ENCODE measurements around the gene SNRPB.
"Not testable (repeated sequence)": the region's sequence is repeated elsewhere in the genome, so short reads cannot be mapped to it uniquely, and the experiment has no call there.

DNA sequence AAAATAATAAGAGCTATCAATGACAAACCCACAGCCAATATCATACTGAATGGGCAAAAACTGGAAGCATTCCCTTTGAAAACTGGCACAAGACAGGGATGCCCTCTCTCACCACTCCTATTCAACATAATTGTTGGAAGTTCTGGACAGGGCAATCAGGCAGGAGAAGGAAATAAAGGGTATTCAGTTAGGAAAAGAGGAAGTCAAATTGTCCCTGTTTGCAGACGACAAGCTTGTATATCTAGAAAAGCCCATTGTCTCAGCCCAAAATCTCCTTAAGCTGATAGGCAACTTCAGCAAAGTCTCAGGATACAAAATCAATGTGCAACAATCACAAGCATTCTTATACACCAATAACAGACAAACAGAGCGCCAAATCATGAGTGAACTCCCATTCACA is 34.2 kb upstream of the SNRPB start:
- TF ChIP-seq, protein P1, sequence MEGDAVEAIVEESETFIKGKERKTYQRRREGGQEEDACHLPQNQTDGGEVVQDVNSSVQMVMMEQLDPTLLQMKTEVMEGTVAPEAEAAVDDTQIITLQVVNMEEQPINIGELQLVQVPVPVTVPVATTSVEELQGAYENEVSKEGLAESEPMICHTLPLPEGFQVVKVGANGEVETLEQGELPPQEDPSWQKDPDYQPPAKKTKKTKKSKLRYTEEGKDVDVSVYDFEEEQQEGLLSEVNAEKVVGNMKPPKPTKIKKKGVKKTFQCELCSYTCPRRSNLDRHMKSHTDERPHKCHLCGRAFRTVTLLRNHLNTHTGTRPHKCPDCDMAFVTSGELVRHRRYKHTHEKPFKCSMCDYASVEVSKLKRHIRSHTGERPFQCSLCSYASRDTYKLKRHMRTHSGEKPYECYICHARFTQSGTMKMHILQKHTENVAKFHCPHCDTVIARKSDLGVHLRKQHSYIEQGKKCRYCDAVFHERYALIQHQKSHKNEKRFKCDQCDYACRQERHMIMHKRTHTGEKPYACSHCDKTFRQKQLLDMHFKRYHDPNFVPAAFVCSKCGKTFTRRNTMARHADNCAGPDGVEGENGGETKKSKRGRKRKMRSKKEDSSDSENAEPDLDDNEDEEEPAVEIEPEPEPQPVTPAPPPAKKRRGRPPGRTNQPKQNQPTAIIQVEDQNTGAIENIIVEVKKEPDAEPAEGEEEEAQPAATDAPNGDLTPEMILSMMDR (IDR thresholded peaks at IDR 0.05; ENCODE audit: low read length), result not testable (repeated sequence)
- TF ChIP-seq EZH2 (IDR thresholded peaks at IDR 0.05; ENCODE audit: borderline replicate concordance, low read length), result not testable (repeated sequence)

Measured in OCI-LY1 (cell line).